Esophagus muscularis mucosa (tissue), 4 donors: ENCODE data around the gene RUVBL2. TPM values are rescaled to one million over a fixed set of nuclear protein-coding genes. Genes with fewer than 3 reads are reported as not detected.
"Not testable (repeated sequence)": the region's sequence is repeated elsewhere in the genome, so short reads cannot be mapped to it uniquely, and the experiment has no call there.

Experiments used
- DNase-seq: peaks from one replicate; pipeline ENCODE4 v3.0.0-alpha.2; 2017; ENCODE audit errors: extremely low spot score
- H3K27ac ChIP-seq, 4 donors: fragments of 200-600 bp; sonication (generic); replicated peaks in 1 of 4; 1 replicate in 3 of 4; 2 replicates in 1 of 4; pipeline ENCODE4 v1.5.1; 2016 to 2019; ENCODE audit warnings: mild to moderate bottlenecking in 1 of 4
- H3K27me3 ChIP-seq, 4 donors: fragments of 200-600 bp; sonication (generic); one replicate each; pipeline versions ENCODE4 v1.5.1 to v1.6.0; 2016 to 2019
- H3K36me3 ChIP-seq, 4 donors: fragments of 200-600 bp; sonication (generic); one replicate each; pipeline ENCODE4 v1.5.1; 2016 to 2019
- H3K4me1 ChIP-seq, 4 donors: fragments of 200-600 bp; sonication (generic); one replicate each; pipeline ENCODE4 v1.5.1; 2016 to 2019
- H3K4me3 ChIP-seq, 4 donors: fragments of 200-600 bp; sonication (generic); 1 replicate in 2 of 4; 2 replicates in 2 of 4; pipeline ENCODE4 v1.5.1; 2016 to 2019; ENCODE audit warnings: mild to moderate bottlenecking in 4 of 4, moderate library complexity in 1 of 4
- H3K9me3 ChIP-seq, 4 donors: fragments of 200-600 bp; sonication (generic); 1 replicate in 3 of 4; 2 replicates in 1 of 4; pipeline ENCODE4 v1.5.1; 2016 to 2019
- EP300 ChIP-seq: sonication (generic); formaldehyde crosslinking; IDR thresholded peaks from one replicate; pipeline ENCODE4 v1.6.1; 2017; ENCODE audit warnings: antibody characterized with exemption
- POLR2A ChIP-seq: fragments of 450-650 bp; IDR thresholded peaks from one replicate; pipeline ENCODE4 v1.6.1; 2017; ENCODE audit warnings: antibody characterized with exemption, moderate library complexity, mild to moderate bottlenecking, low read depth
- POLR2AphosphoS5 ChIP-seq, 2 donors: sonication (generic); formaldehyde crosslinking; IDR thresholded peaks; one replicate each; pipeline ENCODE4 v1.6.1; 2017; ENCODE audit warnings: antibody characterized with exemption in 2 of 2
- WGBS: methylation state at CpG from one replicate; pipeline ENCODE4 v1.1.5; 2018; 5-methylcytosine and 5-hydroxymethylcytosine counted together
- intact Hi-C: fragments of 100-400 bp; cut with DNase I; formaldehyde crosslinking; loops from one replicate; pipeline ENCODE4 v1.15.1; 2023
- total RNA-seq, 4 donors: library from RNA; depleted of rRNA; stranded (reverse); fragments of >200 nt; gene quantifications; one replicate each; pipeline versions ENCODE4 v1.1.0 to v1.2.1, GENCODE V29; 2016
- TF ChIP-seq, protein P1 (sequence below), 3 experiments: fragments of 200-600 bp in 2 of 3; fragments of 450-650 bp in 1 of 3; sonication (generic) in 2 of 3; IDR thresholded peaks; one replicate each; pipeline ENCODE4 v1.5.1; 2017 to 2019; ENCODE audit warnings: antibody characterized with exemption in 3 of 3, mild to moderate bottlenecking in 2 of 3, moderate library complexity in 1 of 3

RUVBL2 gene
- total RNA-seq, 4 donors from 2014 or later: 72.7 to 113 (median 97.6) TPM

DNA sequence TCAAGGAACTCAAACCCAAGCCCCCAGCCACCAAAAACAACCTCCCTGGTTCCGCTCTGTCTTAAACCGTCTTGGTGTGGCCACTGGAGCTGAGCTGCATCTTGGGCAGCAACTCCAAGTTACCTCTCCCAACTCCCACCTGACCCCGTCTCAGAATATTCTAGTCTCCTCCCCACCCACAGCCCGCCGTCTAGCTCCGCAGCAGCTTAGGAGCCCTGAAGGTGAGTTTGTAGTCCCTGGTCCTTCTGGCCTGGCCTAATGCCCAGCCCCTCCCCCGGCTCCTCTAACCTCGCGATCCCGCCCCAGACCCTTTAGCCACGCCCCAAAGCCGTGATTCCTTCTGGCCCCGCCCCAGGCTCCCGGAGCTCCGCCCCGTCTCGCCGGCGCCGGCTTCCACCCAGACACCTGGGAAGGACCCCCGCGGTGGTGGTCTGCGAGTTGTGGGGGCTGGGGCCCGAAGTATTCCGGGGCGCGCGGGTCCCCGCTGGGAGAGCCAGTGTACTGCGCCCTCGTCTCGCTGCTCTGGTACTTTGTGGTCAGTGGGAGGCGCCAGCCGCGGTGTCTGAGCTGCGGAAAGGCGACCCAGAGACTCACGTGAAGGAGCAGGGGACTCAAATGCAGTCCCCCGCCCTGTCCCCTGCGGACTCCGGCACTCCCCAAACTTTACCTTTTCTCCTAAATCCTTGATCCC lies 25.7 kb downstream of the RUVBL2 start:
- 11% methylated on average over 27 of the region's 41 CpGs for WGBS
- intact Hi-C loops: no loop called here
- peak overlapping the region; percentile 53 to 64 (median 55) for H3K4me3 ChIP-seq
- TF ChIP-seq EP300: no peak
- TF ChIP-seq, protein P1, sequence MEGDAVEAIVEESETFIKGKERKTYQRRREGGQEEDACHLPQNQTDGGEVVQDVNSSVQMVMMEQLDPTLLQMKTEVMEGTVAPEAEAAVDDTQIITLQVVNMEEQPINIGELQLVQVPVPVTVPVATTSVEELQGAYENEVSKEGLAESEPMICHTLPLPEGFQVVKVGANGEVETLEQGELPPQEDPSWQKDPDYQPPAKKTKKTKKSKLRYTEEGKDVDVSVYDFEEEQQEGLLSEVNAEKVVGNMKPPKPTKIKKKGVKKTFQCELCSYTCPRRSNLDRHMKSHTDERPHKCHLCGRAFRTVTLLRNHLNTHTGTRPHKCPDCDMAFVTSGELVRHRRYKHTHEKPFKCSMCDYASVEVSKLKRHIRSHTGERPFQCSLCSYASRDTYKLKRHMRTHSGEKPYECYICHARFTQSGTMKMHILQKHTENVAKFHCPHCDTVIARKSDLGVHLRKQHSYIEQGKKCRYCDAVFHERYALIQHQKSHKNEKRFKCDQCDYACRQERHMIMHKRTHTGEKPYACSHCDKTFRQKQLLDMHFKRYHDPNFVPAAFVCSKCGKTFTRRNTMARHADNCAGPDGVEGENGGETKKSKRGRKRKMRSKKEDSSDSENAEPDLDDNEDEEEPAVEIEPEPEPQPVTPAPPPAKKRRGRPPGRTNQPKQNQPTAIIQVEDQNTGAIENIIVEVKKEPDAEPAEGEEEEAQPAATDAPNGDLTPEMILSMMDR (IDR thresholded peaks at IDR 0.05): no peak
- TF ChIP-seq POLR2AphosphoS5 (IDR thresholded peaks at IDR 0.05): no peak
- H3K27ac ChIP-seq: no peak overlapping the region
- peaks cover 19 to 30% (median 26%) of the 10 kb centered on the region in 4 donors for H3K4me1 ChIP-seq
- no peak for DNase-seq
- H3K9me3 ChIP-seq: no peaks in the 10 kb centered on the region
- peaks cover 0 to 22% (median 20%) of the 10 kb centered on the region in 4 donors for H3K36me3 ChIP-seq
- H3K27me3 ChIP-seq: peaks cover 0 to 41% (median 14%) of the 10 kb centered on the region in 4 donors

DNA sequence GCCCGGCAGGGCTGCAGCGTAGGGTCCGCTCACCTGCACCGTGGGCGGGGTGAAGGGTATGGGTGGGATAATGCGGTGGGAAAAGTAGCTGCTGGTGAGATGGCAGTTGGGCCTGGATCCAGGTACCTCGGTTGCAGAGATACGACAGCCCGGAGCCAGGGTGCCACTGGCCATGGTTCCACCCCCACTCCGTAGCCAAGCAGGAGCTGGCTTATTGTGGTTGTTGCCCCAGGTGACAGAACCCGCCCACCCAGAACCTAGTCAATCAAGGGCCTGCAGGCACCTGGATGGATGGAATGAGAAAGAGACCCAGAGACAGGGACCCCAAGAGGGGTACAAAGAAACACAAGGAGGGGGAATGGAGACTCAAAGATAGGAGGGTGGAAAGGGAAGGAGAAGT lies 26.7 kb downstream of the RUVBL2 start:
- Histone ChIP-seq H3K36me3 (peaks cover 0 to 13% (median 10%) of the 10 kb centered on the region in 4 donors), H3K9me3 (no peaks in the 10 kb centered on the region), H3K4me3 (no peak overlapping the region), H3K27me3 (peaks cover 0 to 41% (median 14%) of the 10 kb centered on the region in 4 donors), H3K27ac (no peak overlapping the region), H3K4me1 (peaks cover 19 to 30% (median 26%) of the 10 kb centered on the region in 4 donors)
- 82% methylated on average over 11 of the region's 11 CpGs for WGBS
- TF ChIP-seq POLR2A (no peak), EP300 (no peak), POLR2AphosphoS5 (IDR thresholded peaks at IDR 0.05) (no peak)
- TF ChIP-seq, protein P1 (IDR thresholded peaks at IDR 0.05): no peak
- no peak for DNase-seq
- intact Hi-C loops: no loop called here

- TF ChIP-seq, protein P1 (IDR thresholded peaks at IDR 0.05): no peak
- TF ChIP-seq POLR2AphosphoS5 (IDR thresholded peaks at IDR 0.05) (no peak), EP300 (no peak), POLR2A (no peak)
- 46% methylated on average over 16 of the region's 16 CpGs for WGBS
- no peak for DNase-seq
Observed at GRCh38 chr19:49020931-49021895, 27.5 kb downstream of the RUVBL2 start.

GRCh38 chr19:49022116-49022515 lies 28.4 kb downstream of the RUVBL2 start:
- intact Hi-C loops: no loop called here
- 93% methylated on average over 9 of the region's 9 CpGs for WGBS

More at GRCh38 chr19:49020931-49021895, 27.5 kb downstream of the RUVBL2 start:
- intact Hi-C loops: no loop called here
- peaks cover 0 to 4% (median 2%) of the 10 kb centered on the region in 4 donors for H3K36me3 ChIP-seq
- H3K9me3 ChIP-seq: no peaks in the 10 kb centered on the region
- H3K27ac ChIP-seq: no peak overlapping the region
- H3K4me3 ChIP-seq: no peak overlapping the region
- peaks cover 19 to 30% (median 26%) of the 10 kb centered on the region in 4 donors for H3K4me1 ChIP-seq
- H3K27me3 ChIP-seq: peaks cover 0 to 41% (median 14%) of the 10 kb centered on the region in 4 donors

DNA sequence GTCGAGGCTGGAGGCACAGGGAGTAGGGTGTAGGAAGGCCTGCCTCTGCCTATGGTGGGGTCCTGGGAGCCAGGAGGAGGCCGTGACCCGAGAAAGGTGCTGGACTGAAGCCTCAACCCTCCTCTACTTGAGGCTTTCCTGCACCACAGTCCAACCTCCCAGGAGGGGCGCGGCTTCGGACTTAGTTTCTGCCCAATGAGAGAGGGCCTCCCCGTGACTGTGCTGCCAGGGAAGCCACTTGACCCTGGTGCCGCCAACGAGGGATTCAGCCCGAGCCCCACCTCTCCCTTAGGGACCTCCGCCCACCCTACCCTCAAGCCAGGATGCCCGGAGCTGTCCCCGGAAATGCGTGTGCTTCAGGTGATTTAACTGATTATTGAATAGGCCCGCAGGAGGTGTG lies 30.5 kb downstream of the RUVBL2 start, which contains the start of gene CGB3:
TSS of gene CGB3 (minus strand) at position 101 of the 400 bp plus-strand sequence. CDS start 362 bp downstream, outside the sequence.
- peaks cover 0 to 19% (median 11%) of the 10 kb centered on the region in 4 donors for H3K27me3 ChIP-seq
- H3K4me3 ChIP-seq, DNase-seq, H3K27ac ChIP-seq, H3K36me3 ChIP-seq, intact Hi-C loops, H3K9me3 ChIP-seq, H3K4me1 ChIP-seq: not testable (repeated sequence)
- 76% methylated on average over 12 of the region's 15 CpGs for WGBS

More at GRCh38 chr19:49022116-49022515, 28.4 kb downstream of the RUVBL2 start:
- TF ChIP-seq POLR2A (no peak), EP300 (no peak)
- TF ChIP-seq, protein P1 (IDR thresholded peaks at IDR 0.05): no peak
- Histone ChIP-seq H3K9me3 (no peaks in the 10 kb centered on the region), H3K4me1 (peaks cover 19 to 28% (median 26%) of the 10 kb centered on the region in 4 donors), H3K36me3 (no peaks in the 10 kb centered on the region), H3K4me3 (no peak overlapping the region), H3K27me3 (peaks cover 0 to 37% (median 14%) of the 10 kb centered on the region in 4 donors), H3K27ac (no peak overlapping the region)
- DNase-seq: no peak

DNA sequence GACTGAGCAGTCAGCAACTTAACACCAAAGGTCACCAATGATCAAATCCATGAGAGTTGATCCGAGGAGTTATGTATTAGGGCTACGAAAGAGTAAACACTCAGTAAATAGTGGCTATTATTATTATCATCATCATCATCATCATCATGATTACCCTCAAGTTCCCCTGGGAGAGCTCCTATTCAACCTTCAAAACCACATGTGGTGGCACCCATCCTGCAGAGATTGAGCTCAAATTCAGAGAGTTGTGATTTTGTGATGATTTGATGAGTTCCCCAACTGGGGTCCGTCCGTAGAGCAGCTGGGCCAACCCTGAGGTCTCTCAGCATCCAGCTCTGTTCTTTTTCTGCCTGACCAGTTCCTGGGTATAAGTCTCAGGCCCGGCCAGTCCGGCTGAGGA lies 31.4 kb downstream of the RUVBL2 start:
- H3K27ac ChIP-seq, H3K4me3 ChIP-seq, DNase-seq, intact Hi-C loops, H3K4me1 ChIP-seq, H3K9me3 ChIP-seq, H3K36me3 ChIP-seq: not testable (repeated sequence)
- peaks cover 0 to 10% (median 4%) of the 10 kb centered on the region in 4 donors for H3K27me3 ChIP-seq
- 92% methylated on average over 2 of the region's 6 CpGs for WGBS

GRCh38 chr19:49025599-49025998 lies 31.9 kb downstream of the RUVBL2 start:
- DNase-seq, H3K36me3 ChIP-seq, H3K27me3 ChIP-seq, intact Hi-C loops, H3K4me3 ChIP-seq, H3K4me1 ChIP-seq, H3K27ac ChIP-seq, H3K9me3 ChIP-seq: not testable (repeated sequence)
- 81% methylated on average over 23 of the region's 23 CpGs for WGBS
